GM12875 (cell line): ENCODE data around the gene DHRS12.

Experiments
- H3K4me3 ChIP-seq: one replicate; pipeline ENCODE4 v1.5.1; 2011; ENCODE audit warnings: low read depth, low read length, control low read depth
- TF ChIP-seq, protein P1 (sequence below): IDR thresholded peaks from 2 replicates; pipeline ENCODE4 v1.5.1; 2011; ENCODE audit warnings: low read depth, mild to moderate bottlenecking, control low read depth, inconsistent platforms, low read length, moderate library complexity, borderline replicate concordance; ENCODE audit not compliant: insufficient read depth

DHRS12 gene

DNA sequence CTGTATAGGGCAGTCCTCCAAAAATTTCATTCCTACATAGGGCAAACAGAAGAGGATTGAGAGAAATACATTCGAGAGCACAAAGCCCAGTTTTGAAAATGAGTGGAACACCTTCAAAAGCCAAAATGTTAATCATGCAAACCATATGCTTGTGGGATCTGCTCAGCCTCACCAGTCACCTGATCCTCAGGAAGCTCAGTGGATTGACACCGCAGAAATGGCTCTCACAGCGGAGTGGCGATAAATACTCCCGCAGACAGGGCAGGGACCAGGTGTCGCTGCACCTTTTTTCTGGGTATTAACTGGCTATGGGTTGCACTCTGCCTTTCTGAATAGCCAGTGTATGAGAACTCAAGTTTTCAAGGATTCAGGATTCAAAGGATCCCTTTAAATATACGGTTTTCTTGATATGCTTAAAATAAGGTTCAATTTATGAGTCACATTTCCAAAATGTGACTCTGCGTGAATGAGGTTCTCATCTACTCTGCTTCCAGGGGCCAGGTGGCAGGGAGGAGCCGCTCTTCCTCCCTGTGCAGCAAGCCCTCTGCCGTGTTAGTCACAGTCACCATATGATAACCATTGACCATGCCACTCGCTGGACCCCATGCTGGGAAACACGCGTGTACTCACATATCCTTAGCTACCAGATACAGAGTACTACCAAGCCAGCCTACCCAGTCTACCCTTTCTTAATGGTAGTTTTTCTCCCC, 18.3 kb upstream of the DHRS12 start:
- TF ChIP-seq, protein P1, sequence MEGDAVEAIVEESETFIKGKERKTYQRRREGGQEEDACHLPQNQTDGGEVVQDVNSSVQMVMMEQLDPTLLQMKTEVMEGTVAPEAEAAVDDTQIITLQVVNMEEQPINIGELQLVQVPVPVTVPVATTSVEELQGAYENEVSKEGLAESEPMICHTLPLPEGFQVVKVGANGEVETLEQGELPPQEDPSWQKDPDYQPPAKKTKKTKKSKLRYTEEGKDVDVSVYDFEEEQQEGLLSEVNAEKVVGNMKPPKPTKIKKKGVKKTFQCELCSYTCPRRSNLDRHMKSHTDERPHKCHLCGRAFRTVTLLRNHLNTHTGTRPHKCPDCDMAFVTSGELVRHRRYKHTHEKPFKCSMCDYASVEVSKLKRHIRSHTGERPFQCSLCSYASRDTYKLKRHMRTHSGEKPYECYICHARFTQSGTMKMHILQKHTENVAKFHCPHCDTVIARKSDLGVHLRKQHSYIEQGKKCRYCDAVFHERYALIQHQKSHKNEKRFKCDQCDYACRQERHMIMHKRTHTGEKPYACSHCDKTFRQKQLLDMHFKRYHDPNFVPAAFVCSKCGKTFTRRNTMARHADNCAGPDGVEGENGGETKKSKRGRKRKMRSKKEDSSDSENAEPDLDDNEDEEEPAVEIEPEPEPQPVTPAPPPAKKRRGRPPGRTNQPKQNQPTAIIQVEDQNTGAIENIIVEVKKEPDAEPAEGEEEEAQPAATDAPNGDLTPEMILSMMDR: no peak
- no peak overlapping the region for H3K4me3 ChIP-seq

- no peak overlapping the region for H3K4me3 ChIP-seq
- TF ChIP-seq, protein P1: no peak
These were observed 17.6 kb upstream of the DHRS12 start for GRCh38 chr13:51821606-51822005.

DNA sequence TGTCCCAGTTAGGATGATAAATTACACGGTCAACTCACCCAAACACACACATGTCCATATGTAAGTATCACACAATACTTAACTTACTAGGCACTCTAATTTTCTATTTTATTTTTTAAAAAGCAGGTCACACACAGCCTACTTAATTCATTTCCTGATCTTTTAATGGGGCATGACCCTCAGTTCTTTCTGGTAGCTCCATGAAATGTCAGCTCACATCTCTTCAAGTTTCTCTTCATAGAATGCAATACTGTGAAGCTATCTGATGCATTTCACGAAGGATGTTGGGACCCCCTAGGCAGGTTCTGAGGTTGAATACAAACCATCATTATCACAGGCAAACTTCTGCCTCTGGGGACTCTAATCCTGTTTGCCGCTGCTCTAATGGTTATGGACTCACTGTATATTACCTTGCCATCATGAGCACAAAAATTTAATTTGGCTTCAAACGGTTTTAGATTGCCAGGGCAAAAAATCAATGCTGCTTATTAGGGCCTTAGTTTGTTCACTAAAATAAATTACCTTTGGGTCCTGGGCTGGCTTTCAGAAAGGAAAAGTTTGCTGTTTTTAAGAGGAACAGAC, 16.1 kb upstream of the DHRS12 start:
- TF ChIP-seq, protein P1: no peak
- no peak overlapping the region for H3K4me3 ChIP-seq

DNA sequence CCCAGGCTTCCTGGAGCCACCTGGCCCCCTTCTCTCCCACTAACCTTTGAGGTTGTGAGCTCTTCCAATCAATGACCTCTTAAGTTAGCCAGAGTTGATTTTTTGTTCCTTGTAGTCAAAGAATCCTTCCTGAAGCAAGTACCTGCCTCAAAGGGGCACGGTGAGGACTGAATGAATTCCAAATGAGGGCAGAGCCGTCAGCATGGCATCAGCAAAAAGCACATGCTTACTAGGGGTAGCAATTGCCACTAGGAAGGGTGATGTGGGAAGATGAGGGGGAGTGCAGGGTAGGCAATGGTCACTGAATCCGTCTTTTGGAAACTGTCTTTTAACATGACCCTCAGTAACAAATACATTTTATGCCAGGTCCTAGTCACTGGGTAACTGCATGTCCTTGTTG, 15.6 kb upstream of the DHRS12 start:
- no peak overlapping the region for H3K4me3 ChIP-seq
- TF ChIP-seq, protein P1: no peak

DNA sequence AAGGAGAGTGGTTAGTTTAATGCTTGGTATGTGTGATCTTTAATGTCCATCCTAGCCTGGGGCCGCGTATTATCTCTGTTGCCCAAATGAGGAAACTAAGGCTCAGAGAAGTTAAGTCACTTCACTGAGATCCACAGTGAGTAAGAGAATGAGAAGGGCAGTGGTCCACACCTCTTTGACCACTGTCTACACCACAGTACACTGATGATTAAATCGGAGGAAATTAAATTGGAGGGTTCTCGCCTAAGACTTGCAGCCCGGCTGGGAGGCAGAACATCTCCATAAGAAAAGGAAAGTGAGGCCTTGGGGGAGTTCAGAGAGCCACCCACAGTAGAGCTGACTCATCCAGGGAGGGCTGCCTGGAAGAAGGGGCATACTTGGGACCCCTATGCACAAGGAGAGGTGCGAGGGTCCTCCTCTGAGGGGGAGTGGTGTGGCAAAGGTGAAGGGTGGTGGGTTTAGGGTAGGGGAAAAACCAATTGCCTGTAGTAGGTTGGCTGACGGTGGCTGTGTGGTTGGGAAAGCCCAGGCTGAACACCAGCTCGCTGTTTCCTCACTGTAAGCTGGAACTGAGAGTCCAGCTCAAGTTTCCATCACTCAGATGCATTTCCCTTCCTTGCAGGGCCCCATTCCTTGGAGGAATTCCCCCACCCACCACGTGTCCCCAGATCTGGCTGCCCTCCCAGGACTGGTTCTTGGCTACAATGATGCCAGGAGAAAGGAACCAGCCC, 15.0 kb upstream of the DHRS12 start:
- TF ChIP-seq, protein P1: no peak
- H3K4me3 ChIP-seq: no peak overlapping the region

- TF ChIP-seq, protein P1: no peak
- H3K4me3 ChIP-seq: no peak overlapping the region
These were observed 14.3 kb upstream of the DHRS12 start for GRCh38 chr13:51818276-51818675.

DNA sequence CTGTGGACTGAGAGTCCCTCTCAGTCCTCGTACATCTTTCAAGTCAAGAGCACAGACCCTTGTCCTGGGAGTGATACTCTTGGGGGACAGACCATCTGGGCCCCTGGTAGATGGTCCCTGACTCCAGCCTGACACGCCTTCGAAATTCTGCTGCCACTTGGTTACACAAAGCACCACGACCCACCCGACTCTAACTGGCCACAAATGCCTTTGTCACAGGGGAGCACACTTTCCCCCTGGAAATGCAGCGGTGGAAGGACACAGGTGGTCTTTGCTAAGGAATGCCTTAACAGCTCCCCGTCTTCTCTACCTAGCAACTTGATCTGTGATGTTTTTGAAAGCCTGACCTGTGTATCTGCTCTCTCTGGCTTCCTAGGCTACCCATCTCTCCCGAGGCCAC, 13.8 kb upstream of the DHRS12 start:
- TF ChIP-seq, protein P1: no peak
- H3K4me3 ChIP-seq: no peak overlapping the region
